Esophagus muscularis mucosa (tissue), 4 donors: ENCODE data around the gene DMRT1.

ENCODE experiments used
- EP300 ChIP-seq: sonication (generic); formaldehyde crosslinking; IDR thresholded peaks from one replicate; pipeline ENCODE4 v1.6.1; 2017; ENCODE audit warnings: antibody characterized with exemption
- POLR2A ChIP-seq: fragments of 450-650 bp; IDR thresholded peaks from one replicate; pipeline ENCODE4 v1.6.1; 2017; ENCODE audit warnings: antibody characterized with exemption, moderate library complexity, mild to moderate bottlenecking, low read depth
- POLR2AphosphoS5 ChIP-seq, 2 donors: sonication (generic); formaldehyde crosslinking; IDR thresholded peaks; one replicate each; pipeline ENCODE4 v1.6.1; 2017; ENCODE audit warnings: antibody characterized with exemption in 2 of 2
- TF ChIP-seq, protein P1 (sequence below), 3 experiments: fragments of 200-600 bp in 2 of 3; fragments of 450-650 bp in 1 of 3; sonication (generic) in 2 of 3; IDR thresholded peaks; one replicate each; pipeline ENCODE4 v1.5.1; 2017 to 2019; ENCODE audit warnings: antibody characterized with exemption in 3 of 3, mild to moderate bottlenecking in 2 of 3, moderate library complexity in 1 of 3

DNA sequence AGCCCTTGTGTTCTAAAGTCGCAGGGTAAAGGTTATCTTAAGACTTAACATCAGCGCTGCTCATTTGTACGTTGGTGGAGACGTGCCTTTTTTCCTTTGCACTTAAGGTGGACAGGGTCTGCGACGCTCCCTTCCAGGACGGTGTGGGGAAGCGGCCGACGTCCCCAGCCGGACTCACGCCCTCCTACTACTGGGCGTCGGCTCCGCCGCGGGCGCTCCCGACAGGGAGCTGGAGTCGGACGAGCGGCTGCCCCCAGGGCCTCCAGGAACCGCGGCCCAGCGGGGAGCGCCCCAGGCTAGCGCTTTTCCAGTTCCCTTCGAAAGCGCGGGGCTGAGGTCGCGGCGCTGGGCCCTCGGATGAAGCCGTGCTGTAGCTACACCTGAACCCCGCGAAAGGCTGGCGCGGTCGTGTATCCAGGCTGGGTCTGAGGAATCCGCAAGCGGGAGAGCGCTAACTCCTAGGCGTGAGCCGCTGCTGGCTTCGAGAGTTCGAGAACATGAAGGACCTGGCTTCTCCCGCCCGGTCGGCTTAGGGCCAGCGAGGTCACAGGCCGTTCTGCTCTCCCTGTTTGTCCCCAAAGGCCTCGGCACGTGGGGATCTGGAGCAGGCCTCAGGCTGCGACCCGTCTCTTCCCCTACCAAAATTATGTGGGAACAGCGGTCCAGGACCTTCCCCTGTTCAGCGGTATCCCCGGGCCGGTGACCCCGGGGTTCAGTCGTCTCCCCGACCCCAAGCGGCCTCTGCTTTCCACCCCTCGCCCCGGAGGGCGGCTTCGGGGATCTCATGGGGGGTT, 131.2 kb downstream of the DMRT1 start:
- no peak for TF ChIP-seq POLR2A
- TF ChIP-seq EP300: no peak
- TF ChIP-seq, protein P1, sequence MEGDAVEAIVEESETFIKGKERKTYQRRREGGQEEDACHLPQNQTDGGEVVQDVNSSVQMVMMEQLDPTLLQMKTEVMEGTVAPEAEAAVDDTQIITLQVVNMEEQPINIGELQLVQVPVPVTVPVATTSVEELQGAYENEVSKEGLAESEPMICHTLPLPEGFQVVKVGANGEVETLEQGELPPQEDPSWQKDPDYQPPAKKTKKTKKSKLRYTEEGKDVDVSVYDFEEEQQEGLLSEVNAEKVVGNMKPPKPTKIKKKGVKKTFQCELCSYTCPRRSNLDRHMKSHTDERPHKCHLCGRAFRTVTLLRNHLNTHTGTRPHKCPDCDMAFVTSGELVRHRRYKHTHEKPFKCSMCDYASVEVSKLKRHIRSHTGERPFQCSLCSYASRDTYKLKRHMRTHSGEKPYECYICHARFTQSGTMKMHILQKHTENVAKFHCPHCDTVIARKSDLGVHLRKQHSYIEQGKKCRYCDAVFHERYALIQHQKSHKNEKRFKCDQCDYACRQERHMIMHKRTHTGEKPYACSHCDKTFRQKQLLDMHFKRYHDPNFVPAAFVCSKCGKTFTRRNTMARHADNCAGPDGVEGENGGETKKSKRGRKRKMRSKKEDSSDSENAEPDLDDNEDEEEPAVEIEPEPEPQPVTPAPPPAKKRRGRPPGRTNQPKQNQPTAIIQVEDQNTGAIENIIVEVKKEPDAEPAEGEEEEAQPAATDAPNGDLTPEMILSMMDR (IDR thresholded peaks at IDR 0.05): no peak
- TF ChIP-seq POLR2AphosphoS5 (IDR thresholded peaks at IDR 0.05): no peak
